Body of pancreas (tissue), 4 donors: ENCODE results near the gene GNG12. TPM values are rescaled to one million over a fixed set of nuclear protein-coding genes. Genes with fewer than 3 reads are reported as not detected.

Source experiments
- ATAC-seq: fragments of 150-250 bp; one replicate; pipeline ENCODE4 v1.9.1; 2016
- DNase-seq, 4 donors: peaks; one replicate each; pipeline ENCODE4 v3.0.0-alpha.2; 2019
- H3K27ac ChIP-seq, 4 donors: fragments of 200-600 bp; sonication (generic); 1 replicate in 3 of 4; 2 replicates in 1 of 4; pipeline versions ENCODE4 v1.5.1 to v1.6.1; 2016 to 2019; ENCODE audit warnings: mild to moderate bottlenecking in 1 of 4, mixed read lengths in 1 of 4, moderate library complexity in 1 of 4
- H3K27me3 ChIP-seq, 2 donors: fragments of 200-600 bp; sonication (generic); one replicate each; pipeline ENCODE4 v1.6.0; 2016; ENCODE audit warnings: mild to moderate bottlenecking in 1 of 2
- H3K36me3 ChIP-seq, 2 donors: fragments of 200-600 bp; sonication (generic); replicated peaks in 1 of 2; 2 replicates each; pipeline ENCODE4 v1.5.1; 2016; ENCODE audit warnings: low read depth in 2 of 2; ENCODE audit not compliant: insufficient read depth in 1 of 2
- H3K4me1 ChIP-seq: fragments of 200-600 bp; sonication (generic); one replicate; pipeline ENCODE4 v1.6.0; 2016
- H3K4me3 ChIP-seq, 2 donors: fragments of 200-600 bp; sonication (generic); 1 replicate in 1 of 2; 2 replicates in 1 of 2; pipeline ENCODE4 v1.5.1; 2016 to 2019
- H3K9me3 ChIP-seq, 3 donors: fragments of 200-600 bp; sonication (generic); 1 replicate in 2 of 3; 2 replicates in 1 of 3; pipeline ENCODE4 v1.5.1; 2016
- CTCF ChIP-seq, 7 experiments: fragments of 450-650 bp in 4 of 7; fragments of 200-600 bp in 3 of 7; sonication (generic) in 3 of 7; IDR thresholded peaks; one replicate each; pipeline ENCODE4 v1.5.1; 2016 to 2019; ENCODE audit warnings: antibody characterized with exemption in 7 of 7
- POLR2A ChIP-seq, 3 donors: fragments of 450-650 bp; IDR thresholded peaks; one replicate each; pipeline ENCODE4 v1.6.1; 2016; ENCODE audit warnings: antibody characterized with exemption in 3 of 3, mild to moderate bottlenecking in 2 of 3
- WGBS, 2 donors: methylation state at CpG; one replicate each; pipeline ENCODE4 v1.1.5; 2017; 5-methylcytosine and 5-hydroxymethylcytosine counted together
- intact Hi-C: fragments of 100-400 bp; cut with DNase I; formaldehyde crosslinking; loops from one replicate; pipeline ENCODE4 v1.15.1; 2023
- total RNA-seq, 2 donors: library from RNA; depleted of rRNA; stranded (reverse); fragments of >200 nt; gene quantifications; one replicate each; pipeline ENCODE4 v1.1.0, GENCODE V29; 2016

GNG12 gene
- total RNA-seq, 2 donors from 2014 or later: 26.4 to 42.3 TPM

- TF ChIP-seq CTCF (IDR thresholded peaks at IDR 0.05) (no peak), POLR2A (IDR thresholded peaks at IDR 0.05) (no peak)
- Histone ChIP-seq H3K4me3 (no peak overlapping the region), H3K36me3 (no peaks in the 10 kb centered on the region), H3K27ac (no peak overlapping the region), H3K9me3 (no peaks in the 10 kb centered on the region), H3K27me3 (no peaks in the 10 kb centered on the region), H3K4me1 (peaks cover 11% of the 10 kb centered on the region)
- DNase-seq (no peak), ATAC-seq (no peak)
- 82 to 96% methylated on average over 1 of the region's 1 CpG for WGBS, 2 donors
- intact Hi-C loops: no loop called here
These were observed 11.7 kb upstream of the GNG12 start for GRCh38 chr1:67844988-67845387.

- Histone ChIP-seq H3K4me1 (peaks cover 16% of the 10 kb centered on the region), H3K9me3 (no peaks in the 10 kb centered on the region), H3K27me3 (no peaks in the 10 kb centered on the region), H3K27ac (no peak overlapping the region), H3K4me3 (no peak overlapping the region), H3K36me3 (no peaks in the 10 kb centered on the region)
- intact Hi-C loops: no loop called here
- no peak for DNase-seq
- no peak for TF ChIP-seq POLR2A (IDR thresholded peaks at IDR 0.05)
- TF ChIP-seq CTCF (IDR thresholded peaks at IDR 0.05): no peak
- no peak for ATAC-seq
These were observed 10.5 kb upstream of the GNG12 start for GRCh38 chr1:67843746-67844145.

- TF ChIP-seq CTCF (IDR thresholded peaks at IDR 0.05) (no peak), POLR2A (IDR thresholded peaks at IDR 0.05) (no peak)
- peaks cover 20% of the 10 kb centered on the region for H3K4me1 ChIP-seq
- no peak overlapping the region for H3K4me3 ChIP-seq
- WGBS, 2 donors: 91 to 100% methylated on average over 1 of the region's 1 CpG
- H3K27ac ChIP-seq: no peak overlapping the region
- intact Hi-C loops: no loop called here
- no peaks in the 10 kb centered on the region for H3K36me3 ChIP-seq
- no peaks in the 10 kb centered on the region for H3K9me3 ChIP-seq
- DNase-seq (no peak), ATAC-seq (no peak)
- H3K27me3 ChIP-seq: no peaks in the 10 kb centered on the region
These were observed 10.1 kb upstream of the GNG12 start for GRCh38 chr1:67843331-67843730.

- Histone ChIP-seq H3K9me3 (no peaks in the 10 kb centered on the region), H3K4me1 (peaks cover 24% of the 10 kb centered on the region), H3K36me3 (no peaks in the 10 kb centered on the region), H3K27me3 (no peaks in the 10 kb centered on the region), H3K4me3 (no peak overlapping the region), H3K27ac (peak overlapping the region in 3 of 4 donors; percentile 22 to 73 (median 70))
- intact Hi-C loops: no loop called here
- DNase-seq (peak in 2 of 4 donors; percentile 29 to 52), ATAC-seq (peak; percentile 84)
- no peak for TF ChIP-seq CTCF (IDR thresholded peaks at IDR 0.05)
- TF ChIP-seq POLR2A (IDR thresholded peaks at IDR 0.05): no peak
- 39 to 43% methylated on average over 2 of the region's 2 CpGs for WGBS, 2 donors
These were observed 7.2 kb upstream of the GNG12 start for GRCh38 chr1:67840449-67840848.

GRCh38 chr1:67839826-67840225 is 6.6 kb upstream of the GNG12 start:
- H3K9me3 ChIP-seq: no peaks in the 10 kb centered on the region
- no peak for TF ChIP-seq POLR2A (IDR thresholded peaks at IDR 0.05)
- no peak for TF ChIP-seq CTCF (IDR thresholded peaks at IDR 0.05)
- ATAC-seq (no peak), DNase-seq (no peak)
- 87 to 95% methylated on average over 2 of the region's 2 CpGs for WGBS, 2 donors
- H3K27me3 ChIP-seq: no peaks in the 10 kb centered on the region
- intact Hi-C loops: no loop called here
- no peak overlapping the region for H3K4me3 ChIP-seq
- peak overlapping the region in 3 of 4 donors; percentile 22 to 73 (median 70) for H3K27ac ChIP-seq
- H3K4me1 ChIP-seq: peaks cover 24% of the 10 kb centered on the region
- no peaks in the 10 kb centered on the region for H3K36me3 ChIP-seq
